ENCODE results near the gene CHADL.

CHADL gene

GRCh38 chr22:41201141-41201540, 39.6 kb downstream of the CHADL start:
- no peaks in the 10 kb centered on the region for H3K9me3 ChIP-seq (ENCODE audit: control insufficient read depth, insufficient read depth, low read length)
- H3K9me2 ChIP-seq (replicated peaks; ENCODE audit: control insufficient read depth, low read length), result no peaks in the 10 kb centered on the region
- H3K79me2 ChIP-seq (ENCODE audit: control insufficient read depth, low read length), result peaks cover 8% of the 10 kb centered on the region
- TF ChIP-seq EZH2phosphoT487 (IDR thresholded peaks at IDR 0.05; ENCODE audit: borderline replicate concordance, low read length), result no peak
- no peak for TF ChIP-seq CTCF (IDR thresholded peaks at IDR 0.05; ENCODE audit: low read depth, low read length, poor library complexity, severe bottlenecking)
- no peak overlapping the region for H3K27ac ChIP-seq (ENCODE audit: low read depth, low read length)
- peaks cover 13% of the 10 kb centered on the region for H3F3A ChIP-seq (ENCODE audit: control insufficient read depth, insufficient read depth)
- peaks cover 2% of the 10 kb centered on the region; the same call in 1 of the 2 replicates for H3K36me3 ChIP-seq (ENCODE audit: control insufficient read depth, low read length)
- no peak overlapping the region for H3K4me3 ChIP-seq (ENCODE audit: low read length)
- H4K20me1 ChIP-seq (ENCODE audit: control insufficient read depth, insufficient read depth, low read depth, low read length), result no peaks in the 10 kb centered on the region
- peaks cover 28% of the 10 kb centered on the region for H3K4me1 ChIP-seq (ENCODE audit: control insufficient read depth, low read length)
- no peak overlapping the region for H3K4me2 ChIP-seq (ENCODE audit: low read length)
- H3K27me3 ChIP-seq (ENCODE audit: control insufficient read depth, low read length), result peaks cover 15% of the 10 kb centered on the region

GRCh38 chr22:41198027-41198580, 42.6 kb downstream of the CHADL start:
- Histone ChIP-seq H3K4me2 (ENCODE audit: low read length) (peak overlapping the region; percentile 86), H3K79me2 (ENCODE audit: control insufficient read depth, low read length) (no peaks in the 10 kb centered on the region), H3K36me3 (ENCODE audit: control insufficient read depth, low read length) (no peaks in the 10 kb centered on the region), H3K4me1 (ENCODE audit: control insufficient read depth, low read length) (peaks cover 16% of the 10 kb centered on the region), H3F3A (ENCODE audit: control insufficient read depth, insufficient read depth) (peaks cover 3% of the 10 kb centered on the region; the same call in 1 of the 2 replicates), H3K27ac (ENCODE audit: low read depth, low read length) (peak overlapping the region; percentile 24; the same call in 1 of the 2 replicates), H3K4me3 (ENCODE audit: low read length) (peak overlapping the region; percentile 93), H3K9me3 (ENCODE audit: control insufficient read depth, insufficient read depth, low read length) (no peaks in the 10 kb centered on the region), H3K9me2 (replicated peaks; ENCODE audit: control insufficient read depth, low read length) (no peaks in the 10 kb centered on the region), H4K20me1 (ENCODE audit: control insufficient read depth, insufficient read depth, low read depth, low read length) (no peaks in the 10 kb centered on the region), H3K27me3 (ENCODE audit: control insufficient read depth, low read length) (peaks cover 15% of the 10 kb centered on the region)
- TF ChIP-seq EZH2phosphoT487 (IDR thresholded peaks at IDR 0.05; ENCODE audit: borderline replicate concordance, low read length) (no peak), CTCF (IDR thresholded peaks at IDR 0.05; ENCODE audit: low read depth, low read length, poor library complexity, severe bottlenecking) (no peak)

- H4K20me1 ChIP-seq (ENCODE audit: control insufficient read depth, insufficient read depth, low read depth, low read length), result no peaks in the 10 kb centered on the region
- no peaks in the 10 kb centered on the region for H3K36me3 ChIP-seq (ENCODE audit: control insufficient read depth, low read length)
- H3K4me2 ChIP-seq (ENCODE audit: low read length), result peak overlapping the region; percentile 86
- H3K4me1 ChIP-seq (ENCODE audit: control insufficient read depth, low read length), result peaks cover 16% of the 10 kb centered on the region
- peaks cover 3% of the 10 kb centered on the region; the same call in 1 of the 2 replicates for H3F3A ChIP-seq (ENCODE audit: control insufficient read depth, insufficient read depth)
- peak overlapping the region; percentile 93 for H3K4me3 ChIP-seq (ENCODE audit: low read length)
- TF ChIP-seq CTCF (IDR thresholded peaks at IDR 0.05; ENCODE audit: low read depth, low read length, poor library complexity, severe bottlenecking) (no peak), EZH2phosphoT487 (IDR thresholded peaks at IDR 0.05; ENCODE audit: borderline replicate concordance, low read length) (no peak)
- no peaks in the 10 kb centered on the region for H3K79me2 ChIP-seq (ENCODE audit: control insufficient read depth, low read length)
- no peaks in the 10 kb centered on the region for H3K9me2 ChIP-seq (replicated peaks; ENCODE audit: control insufficient read depth, low read length)
- peak overlapping the region; percentile 24; the same call in 1 of the 2 replicates for H3K27ac ChIP-seq (ENCODE audit: low read depth, low read length)
- peaks cover 15% of the 10 kb centered on the region for H3K27me3 ChIP-seq (ENCODE audit: control insufficient read depth, low read length)
- H3K9me3 ChIP-seq (ENCODE audit: control insufficient read depth, insufficient read depth, low read length), result no peaks in the 10 kb centered on the region
These were observed 43.4 kb downstream of the CHADL start for GRCh38 chr22:41197038-41197972.

All from DOHH2 (cell line).